H9 (cell line): ENCODE measurements around the gene CTDNEP1. TPM values are rescaled to one million over a fixed set of nuclear protein-coding genes. Genes with fewer than 3 reads are reported as not detected.

Experiments
- DNase-seq: peaks from one replicate; pipeline ENCODE4 v3.0.0-alpha.2; 2017
- H2AFZ ChIP-seq: one replicate; pipeline ENCODE4 v1.6.1; 2013; ENCODE audit warnings: mild to moderate bottlenecking, low read length, control low read depth, moderate library complexity
- H2AK5ac ChIP-seq: 2 replicates; pipeline ENCODE4 v1.6.1; 2013; ENCODE audit warnings: low read length, control low read depth, mixed read lengths; ENCODE audit not compliant: insufficient read length
- H2BK120ac ChIP-seq: one replicate; pipeline ENCODE4 v1.6.1; 2013; ENCODE audit warnings: low read depth, mild to moderate bottlenecking, low read length, control low read depth, inconsistent platforms; ENCODE audit not compliant: poor library complexity, severe bottlenecking
- H2BK12ac ChIP-seq: 2 replicates; pipeline ENCODE4 v1.6.1; 2013; ENCODE audit warnings: low read length, control low read depth, mixed read lengths, low read depth; ENCODE audit not compliant: insufficient read length
- H2BK15ac ChIP-seq: 2 replicates; pipeline ENCODE4 v1.6.1; 2013; ENCODE audit warnings: low read depth, low read length, control low read depth
- H2BK20ac ChIP-seq: one replicate; pipeline ENCODE4 v1.6.1; 2013; ENCODE audit warnings: low read depth, mild to moderate bottlenecking, low read length, control low read depth, inconsistent platforms; ENCODE audit not compliant: poor library complexity, severe bottlenecking
- H2BK5ac ChIP-seq: 2 replicates; pipeline ENCODE4 v1.6.1; 2013; ENCODE audit warnings: low read length, control low read depth, mixed read lengths; ENCODE audit not compliant: insufficient read length
- H3K14ac ChIP-seq: 2 replicates; pipeline ENCODE4 v1.6.1; 2013; ENCODE audit warnings: low read length, control low read depth; ENCODE audit not compliant: insufficient read depth
- H3K18ac ChIP-seq: 2 replicates; pipeline ENCODE4 v1.6.1; 2013; ENCODE audit warnings: low read depth, mild to moderate bottlenecking, mixed read lengths, low read length, control low read depth; ENCODE audit not compliant: insufficient read length
- H3K23ac ChIP-seq: 2 replicates; pipeline ENCODE4 v1.6.1; 2013; ENCODE audit warnings: low read length, control low read depth, mixed read lengths, low read depth; ENCODE audit not compliant: insufficient read length
- H3K23me2 ChIP-seq: 2 replicates; pipeline ENCODE4 v1.6.1; 2013; ENCODE audit warnings: low read depth, mild to moderate bottlenecking, mixed read lengths, low read length, control low read depth; ENCODE audit not compliant: insufficient read length, poor library complexity, severe bottlenecking
- H3K27ac ChIP-seq: 2 replicates; pipeline ENCODE4 v1.5.1; 2013; ENCODE audit warnings: low read length, control low read depth, mixed read lengths, low read depth; ENCODE audit not compliant: insufficient read length
- H3K27me3 ChIP-seq: 2 replicates; pipeline ENCODE4 v1.6.1; 2013; ENCODE audit warnings: low read length, control low read depth, inconsistent platforms; ENCODE audit not compliant: insufficient read depth
- H3K4ac ChIP-seq: 2 replicates; pipeline ENCODE4 v1.6.1; 2013; ENCODE audit warnings: low read depth, mild to moderate bottlenecking, control low read depth, inconsistent platforms, low read length, moderate library complexity
- H3K4me1 ChIP-seq: 2 replicates; pipeline ENCODE4 v1.6.1; 2013; ENCODE audit warnings: low read length, control low read depth, inconsistent platforms; ENCODE audit not compliant: insufficient read depth
- H3K4me2 ChIP-seq: 2 replicates; pipeline ENCODE4 v1.6.1; 2013; ENCODE audit warnings: low read length, control low read depth, mixed read lengths; ENCODE audit not compliant: insufficient read length, insufficient read depth
- H3K56ac ChIP-seq: 2 replicates; pipeline ENCODE4 v1.6.1; 2013; ENCODE audit warnings: low read depth, mild to moderate bottlenecking, mixed read lengths, low read length, control low read depth; ENCODE audit not compliant: insufficient read length
- H3K79me1 ChIP-seq: 2 replicates; pipeline ENCODE4 v1.6.1; 2013; ENCODE audit warnings: low read depth, mild to moderate bottlenecking, moderate library complexity, low read length, control low read depth, inconsistent platforms; ENCODE audit not compliant: insufficient read depth, poor library complexity, severe bottlenecking
- H3K79me2 ChIP-seq: 2 replicates; pipeline ENCODE4 v1.6.1; 2013; ENCODE audit warnings: low read length, control low read depth, inconsistent platforms; ENCODE audit not compliant: insufficient read depth
- H3K9ac ChIP-seq: 2 replicates; pipeline ENCODE4 v1.6.1; 2013; ENCODE audit warnings: low read length, control low read depth, mixed read lengths; ENCODE audit not compliant: insufficient read length; ENCODE audit errors: extremely low read depth
- H3K9me3 ChIP-seq: one replicate; pipeline ENCODE4 v1.6.1; 2013; ENCODE audit warnings: low read depth, low read length, inconsistent platforms; ENCODE audit not compliant: control insufficient read depth
- H3T11ph ChIP-seq: one replicate; pipeline ENCODE4 v1.6.1; 2013; ENCODE audit warnings: mild to moderate bottlenecking, low read length, control low read depth, inconsistent platforms
- H4K20me1 ChIP-seq: one replicate; pipeline ENCODE4 v1.6.1; 2013; ENCODE audit not compliant: control insufficient read depth, insufficient read length, insufficient read depth
- H4K5ac ChIP-seq: 2 replicates; pipeline ENCODE4 v1.6.1; 2013; ENCODE audit warnings: low read depth, mild to moderate bottlenecking, mixed read lengths, low read length, control low read depth; ENCODE audit not compliant: insufficient read length
- H4K8ac ChIP-seq: replicated peaks from 2 replicates; pipeline ENCODE4 v1.6.1; 2013; ENCODE audit warnings: low read length, control low read depth, mixed read lengths, low read depth; ENCODE audit not compliant: insufficient read length
- H4K91ac ChIP-seq: 2 replicates; pipeline ENCODE4 v1.6.1; 2013; ENCODE audit warnings: low read depth, mild to moderate bottlenecking, moderate library complexity, mixed read lengths, low read length, control low read depth; ENCODE audit not compliant: insufficient read length
- H3K27ac Mint-ChIP-seq, 3 experiments: 2 replicates in 2 of 3; 3 replicates in 1 of 3; pipeline ENCODE4 v1.8.0; 2020 to 2021; ENCODE audit warnings: mixed read lengths in 3 of 3, mild to moderate bottlenecking in 1 of 3, moderate library complexity in 1 of 3
- H3K27me3 Mint-ChIP-seq: 2 replicates; pipeline ENCODE4 v1.8.0; 2021; ENCODE audit warnings: low read depth, mild to moderate bottlenecking, moderate library complexity, mixed read lengths
- H3K36me3 Mint-ChIP-seq, 3 experiments: 2 replicates in 2 of 3; 3 replicates in 1 of 3; pipeline ENCODE4 v1.8.0; 2020 to 2021; ENCODE audit warnings: low read depth in 3 of 3, mixed read lengths in 3 of 3; ENCODE audit not compliant: insufficient read depth in 1 of 3
- H3K4me1 Mint-ChIP-seq, 2 experiments: 2 replicates each; pipeline ENCODE4 v1.8.0; 2020; ENCODE audit warnings: mixed read lengths in 2 of 2
- H3K4me3 Mint-ChIP-seq, 2 experiments: 2 replicates in 1 of 2; 3 replicates in 1 of 2; pipeline ENCODE4 v1.8.0; 2020 to 2021; ENCODE audit warnings: mild to moderate bottlenecking in 2 of 2, mixed read lengths in 2 of 2, moderate library complexity in 1 of 2
- H3K9me3 Mint-ChIP-seq, 2 experiments: 2 replicates in 1 of 2; 3 replicates in 1 of 2; pipeline ENCODE4 v1.8.0; 2020; ENCODE audit warnings: mild to moderate bottlenecking in 2 of 2, mixed read lengths in 2 of 2, moderate library complexity in 1 of 2
- WGBS: extraction: QIAGEN DNeasy Blood & Tissue Kit; methylation state at CpG from one replicate; pipeline ENCODE4 v1.1.7; 2013; ENCODE audit warnings: missing lambda C conversion rate, low lambda C conversion rate, mixed read lengths; ENCODE audit not compliant: insufficient read length; ENCODE audit errors: extremely low coverage; 5-methylcytosine and 5-hydroxymethylcytosine counted together
- total RNA-seq: library from RNA; stranded (reverse); gene quantifications from 2 replicates; pipeline ENCODE4 v1.2.1, GENCODE V29; 2021
- TF ChIP-seq, protein P1 (sequence below): fragments of 200-600 bp; sonication (generic); conservative IDR thresholded peaks from 3 replicates; pipeline ENCODE4 v1.8.0; 2021; ENCODE audit warnings: antibody characterized with exemption, mild to moderate bottlenecking

Gene CTDNEP1
- total RNA-seq, 1 experiment from 2014 or later, result 134 TPM

DNA sequence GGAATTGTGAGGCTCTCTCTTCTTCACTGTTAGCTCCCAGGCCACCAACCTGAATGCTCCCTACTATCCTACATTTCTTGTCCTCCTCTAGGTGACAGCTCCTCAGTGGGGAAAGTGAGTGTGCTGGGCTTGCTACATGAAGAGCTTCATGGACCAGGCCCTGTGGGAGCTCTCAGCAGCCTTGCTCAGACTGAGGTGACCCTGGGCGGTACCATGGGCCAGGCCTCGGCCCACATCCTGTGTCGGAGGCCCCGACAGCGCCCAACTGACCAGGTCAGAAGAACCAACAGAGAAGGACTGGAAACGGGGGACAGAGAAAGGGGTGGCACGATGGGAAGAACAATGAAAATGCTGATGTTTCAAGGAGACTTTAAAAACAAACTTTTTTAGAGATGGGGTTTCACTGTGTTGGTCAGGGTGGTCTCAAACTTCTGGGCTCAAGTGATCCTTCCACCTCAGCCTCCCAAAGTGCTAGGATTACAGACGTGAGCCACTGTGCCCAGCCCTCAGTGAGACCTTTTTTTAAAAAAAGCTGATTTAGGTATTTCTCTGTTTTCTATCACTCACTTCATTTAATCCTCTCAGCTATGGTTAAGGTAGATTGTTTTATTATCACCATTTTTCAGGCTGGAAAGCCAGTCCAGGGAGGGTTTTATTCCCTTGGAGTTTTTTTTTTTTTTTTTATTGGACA, 5.4 kb upstream of the CTDNEP1 start:
- Histone ChIP-seq H3K27ac (no peak overlapping the region), H3K23ac (no peak overlapping the region), H4K91ac (no peak overlapping the region), H3K18ac (no peak overlapping the region), H2AK5ac (no peak overlapping the region), H3K4me1 (peaks cover 4% of the 10 kb centered on the region; the same call in 1 of the 2 replicates), H4K8ac (no peak overlapping the region), H3K79me1 (no peaks in the 10 kb centered on the region), H3K14ac (no peak overlapping the region), H3K79me2 (peaks cover 8% of the 10 kb centered on the region; the same call in 1 of the 2 replicates), H2BK12ac (no peak overlapping the region), H4K5ac (no peak overlapping the region), H3K9ac (no peak overlapping the region), H2AFZ (no peak overlapping the region), H4K20me1 (no peaks in the 10 kb centered on the region), H2BK5ac (no peak overlapping the region), H3K23me2 (peaks cover 12% of the 10 kb centered on the region), H3K4me2 (no peak overlapping the region), H2BK120ac (no peak overlapping the region), H3T11ph (no peak overlapping the region), H2BK15ac (no peak overlapping the region), H2BK20ac (no peak overlapping the region), H3K4ac (no peak overlapping the region), H3K56ac (no peak overlapping the region), H3K9me3 (no peaks in the 10 kb centered on the region), H3K27me3 (no peaks in the 10 kb centered on the region)
- TF ChIP-seq, protein P1, sequence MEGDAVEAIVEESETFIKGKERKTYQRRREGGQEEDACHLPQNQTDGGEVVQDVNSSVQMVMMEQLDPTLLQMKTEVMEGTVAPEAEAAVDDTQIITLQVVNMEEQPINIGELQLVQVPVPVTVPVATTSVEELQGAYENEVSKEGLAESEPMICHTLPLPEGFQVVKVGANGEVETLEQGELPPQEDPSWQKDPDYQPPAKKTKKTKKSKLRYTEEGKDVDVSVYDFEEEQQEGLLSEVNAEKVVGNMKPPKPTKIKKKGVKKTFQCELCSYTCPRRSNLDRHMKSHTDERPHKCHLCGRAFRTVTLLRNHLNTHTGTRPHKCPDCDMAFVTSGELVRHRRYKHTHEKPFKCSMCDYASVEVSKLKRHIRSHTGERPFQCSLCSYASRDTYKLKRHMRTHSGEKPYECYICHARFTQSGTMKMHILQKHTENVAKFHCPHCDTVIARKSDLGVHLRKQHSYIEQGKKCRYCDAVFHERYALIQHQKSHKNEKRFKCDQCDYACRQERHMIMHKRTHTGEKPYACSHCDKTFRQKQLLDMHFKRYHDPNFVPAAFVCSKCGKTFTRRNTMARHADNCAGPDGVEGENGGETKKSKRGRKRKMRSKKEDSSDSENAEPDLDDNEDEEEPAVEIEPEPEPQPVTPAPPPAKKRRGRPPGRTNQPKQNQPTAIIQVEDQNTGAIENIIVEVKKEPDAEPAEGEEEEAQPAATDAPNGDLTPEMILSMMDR, result no peak
- Mint-ChIP-seq H3K36me3 (peaks cover 22 to 67% (median 60%) of the 10 kb centered on the region in 3 experiments), H3K4me3 (no peak overlapping the region; a peak in 1 of 5 replicates), H3K9me3 (no peaks in the 10 kb centered on the region), H3K4me1 (peaks cover 12 to 25% of the 10 kb centered on the region in 2 experiments), H3K27ac (peak overlapping the region; percentile 19 to 92 (median 77); a peak in 5 of 7 replicates), H3K27me3 (peaks cover 2% of the 10 kb centered on the region)
- WGBS, result no CpG with 5 or more reads among the region's 8 CpGs
- no peak for DNase-seq
